Measurements from ENCODE around the gene RRM2.
"Not testable (repeated sequence)": the region's sequence is repeated elsewhere in the genome, so short reads cannot be mapped to it uniquely, and the experiment has no call there.

The RRM2 gene

GRCh38 chr2:10103179-10103578 is 19.4 kb upstream of the RRM2 start:
- TF ChIP-seq CTCF (IDR thresholded peaks at IDR 0.05; ENCODE audit: insufficient read depth, missing control alignments), result no peak
- FAIRE-seq, result no peak
- DNase-seq (ENCODE audit: insufficient read length, low spot score), result no peak

GRCh38 chr2:10104906-10105305 is 17.6 kb upstream of the RRM2 start:
- not testable (repeated sequence) for DNase-seq (ENCODE audit: insufficient read length, low spot score); FAIRE-seq

GRCh38 chr2:10109311-10109710 is 13.2 kb upstream of the RRM2 start:
- no peak for FAIRE-seq

GRCh38 chr2:10119027-10119325 is 3.6 kb upstream of the RRM2 start:
- no peak for DNase-seq (ENCODE audit: insufficient read length, low spot score)
- no peak for FAIRE-seq
- TF ChIP-seq CTCF (IDR thresholded peaks at IDR 0.05; ENCODE audit: insufficient read depth, missing control alignments), result no peak

More at GRCh38 chr2:10109311-10109710, 13.2 kb upstream of the RRM2 start:
- DNase-seq (ENCODE audit: insufficient read length, low spot score), result no peak
- TF ChIP-seq CTCF (IDR thresholded peaks at IDR 0.05; ENCODE audit: insufficient read depth, missing control alignments), result no peak

GRCh38 chr2:10119601-10120157 is 2.9 kb upstream of the RRM2 start:
- DNase-seq (ENCODE audit: insufficient read length, low spot score) (no peak), FAIRE-seq (no peak)
- no peak for TF ChIP-seq CTCF (IDR thresholded peaks at IDR 0.05; ENCODE audit: insufficient read depth, missing control alignments)

GRCh38 chr2:10120158-10120876 is 2.2 kb upstream of the RRM2 start:
- peak; percentile 88 for DNase-seq (ENCODE audit: insufficient read length, low spot score)
- no peak for TF ChIP-seq CTCF (IDR thresholded peaks at IDR 0.05; ENCODE audit: insufficient read depth, missing control alignments)
- no peak for FAIRE-seq

GRCh38 chr2:10120877-10121574 is 1.5 kb upstream of the RRM2 start:
- no peak for TF ChIP-seq CTCF (IDR thresholded peaks at IDR 0.05; ENCODE audit: insufficient read depth, missing control alignments)
- FAIRE-seq (no peak), DNase-seq (ENCODE audit: insufficient read length, low spot score) (no peak)
